ENCODE results near the gene RIMS3.

RIMS3 gene

GRCh38 chr1:40691538-40692428, 26.3 kb upstream of the RIMS3 start, which contains the start of gene NFYC:
TSS of gene NFYC (plus strand) at chr1:40691704. CDS start at chr1:40738844, 47,140 bp downstream.
- peak; percentile 66 to 97 (median 91) for DNase-seq

GRCh38 chr1:40690771-40691537, 25.5 kb upstream of the RIMS3 start:
- no peak for DNase-seq

DNA sequence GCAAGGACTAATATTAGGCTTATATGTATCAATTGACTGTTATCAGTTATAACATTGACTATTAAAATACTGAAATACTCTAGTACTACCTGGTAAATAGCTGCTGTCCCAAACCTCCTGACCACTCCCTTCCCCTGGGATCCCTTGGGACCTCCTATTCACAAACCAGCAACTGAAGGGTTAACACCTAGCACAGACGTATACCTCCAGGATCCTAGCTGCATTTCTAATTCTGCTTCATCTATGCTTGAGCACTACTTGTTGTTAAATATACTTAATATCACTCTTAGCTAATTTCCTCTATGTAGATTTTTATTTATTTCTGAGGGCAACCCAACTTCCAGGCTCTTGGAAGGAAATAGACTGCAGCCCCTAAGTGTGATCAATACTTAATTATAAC, 24.3 kb upstream of the RIMS3 start:
- DNase-seq, result no peak

DNA sequence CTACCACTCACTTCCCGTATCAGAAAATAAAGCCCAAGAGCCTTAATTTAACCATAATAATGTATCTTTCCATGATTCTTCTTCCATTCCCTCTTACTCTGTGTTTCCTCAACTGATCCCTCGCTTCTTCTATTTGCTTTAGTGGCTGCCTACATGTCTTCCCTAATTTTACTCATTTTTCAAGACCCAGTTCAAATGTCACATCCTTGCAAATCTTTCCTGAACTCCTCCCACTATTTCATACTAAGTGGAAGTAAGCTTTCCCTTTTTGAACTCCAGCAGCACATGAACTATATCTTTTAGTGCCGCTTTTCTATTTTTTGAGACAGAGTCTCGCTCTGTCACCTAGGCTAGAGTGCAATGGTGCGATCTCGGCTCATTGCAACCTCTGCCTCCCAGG, 22.2 kb upstream of the RIMS3 start:
- DNase-seq, result no peak

DNA sequence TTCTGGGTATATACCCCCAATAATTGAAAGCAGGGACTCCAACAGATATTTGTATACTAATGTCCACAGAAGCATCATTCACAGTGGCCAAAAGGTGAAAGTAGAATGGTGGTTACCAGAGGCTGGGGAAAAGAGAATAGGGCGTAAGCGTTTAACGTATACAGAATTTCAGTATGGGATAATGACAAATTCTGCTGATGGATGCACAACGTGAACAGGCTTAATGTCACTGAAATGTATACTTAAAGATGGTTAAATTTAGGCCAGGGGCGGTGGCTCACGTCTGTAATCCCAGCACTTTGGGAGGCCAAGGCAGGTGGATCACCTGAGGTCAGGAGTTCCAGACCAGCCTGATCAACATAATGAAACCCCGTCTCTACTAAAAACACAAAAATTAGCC, 21.6 kb upstream of the RIMS3 start:
- no peak for DNase-seq

DNA sequence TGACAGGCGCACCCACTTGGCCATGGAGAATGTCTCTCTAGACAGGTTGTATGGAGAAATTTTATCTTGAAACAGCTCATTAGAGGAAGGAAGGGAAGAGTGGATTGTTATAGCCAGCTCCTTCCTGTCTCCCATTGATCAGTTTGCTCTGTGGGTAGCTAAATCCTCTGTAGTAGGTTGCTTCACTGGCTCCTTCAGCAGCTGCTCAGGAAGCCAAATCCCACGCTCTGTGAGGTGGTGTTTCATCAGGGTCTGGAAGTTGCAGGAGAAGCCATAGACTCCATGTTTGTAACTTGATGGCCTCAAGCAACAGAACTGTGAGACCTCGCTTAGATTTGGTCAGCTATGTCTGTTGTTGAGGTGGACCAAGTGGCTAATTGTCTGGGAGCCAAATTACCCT, 19.2 kb upstream of the RIMS3 start:
- DNase-seq, result no peak

DNA sequence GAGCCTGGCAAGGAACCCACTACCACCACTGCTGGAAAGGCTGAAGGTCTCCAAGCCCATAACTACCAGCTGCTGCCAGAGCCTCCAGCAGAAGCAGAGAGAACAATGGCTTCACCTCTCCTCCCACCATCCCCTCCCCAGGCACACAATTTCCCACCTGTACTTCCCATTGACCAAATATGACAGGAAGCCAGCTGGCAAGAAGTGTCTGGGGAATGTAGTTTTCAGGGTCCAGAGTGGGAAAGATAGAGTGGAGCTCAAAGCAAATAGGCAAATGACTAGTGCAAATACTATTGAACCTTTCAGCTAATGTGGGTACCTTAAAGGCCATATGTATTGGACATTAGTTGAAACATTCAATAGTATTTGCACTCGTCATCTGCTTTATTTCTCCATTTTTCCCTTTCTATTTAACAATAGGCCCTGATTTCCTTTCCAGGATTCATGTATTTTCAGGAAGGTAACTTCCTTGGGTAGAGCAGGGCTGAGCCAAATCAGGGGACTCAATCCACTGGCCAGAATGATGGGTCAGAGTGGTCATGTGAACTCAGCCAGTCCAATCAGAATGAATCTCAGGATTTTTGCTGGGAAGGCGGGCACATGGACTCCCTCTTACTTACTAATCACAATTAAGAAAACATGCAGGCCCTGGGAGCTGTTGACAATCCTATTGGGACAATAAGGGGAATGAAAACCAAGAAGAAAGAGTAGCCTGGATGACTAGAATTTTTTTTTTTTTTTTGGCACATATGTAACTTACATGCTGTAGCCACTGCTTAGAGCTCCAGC, 13.9 kb upstream of the RIMS3 start:
- DNase-seq, result no peak

GRCh38 chr1:40676501-40676900, 11.0 kb upstream of the RIMS3 start:
- no peak for DNase-seq

DNA sequence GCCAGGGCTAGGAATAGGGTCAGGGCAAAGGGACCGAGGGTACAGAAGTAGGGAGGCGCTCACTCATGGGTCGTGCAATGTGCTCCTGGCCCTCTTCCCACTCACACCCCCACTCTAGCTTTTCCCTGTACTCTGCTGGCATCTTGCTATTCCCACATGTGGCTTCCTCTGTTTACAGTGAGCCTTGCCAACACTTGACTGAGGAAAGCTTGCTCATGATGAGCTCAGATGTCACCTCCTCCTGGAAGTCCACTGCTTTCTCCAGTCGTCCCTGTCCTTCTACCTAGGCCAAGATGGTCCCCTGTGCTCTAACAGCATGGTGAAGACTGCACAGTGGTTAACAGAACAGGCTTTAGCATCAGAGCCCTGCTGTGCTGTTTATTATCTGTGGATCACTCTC, 8.0 kb upstream of the RIMS3 start:
- no peak for DNase-seq

- DNase-seq, result peak in 48 of 56 donors; percentile 9 to 83 (median 53)
Measured at GRCh38 chr1:40668769-40669525, 3.5 kb upstream of the RIMS3 start.

DNA sequence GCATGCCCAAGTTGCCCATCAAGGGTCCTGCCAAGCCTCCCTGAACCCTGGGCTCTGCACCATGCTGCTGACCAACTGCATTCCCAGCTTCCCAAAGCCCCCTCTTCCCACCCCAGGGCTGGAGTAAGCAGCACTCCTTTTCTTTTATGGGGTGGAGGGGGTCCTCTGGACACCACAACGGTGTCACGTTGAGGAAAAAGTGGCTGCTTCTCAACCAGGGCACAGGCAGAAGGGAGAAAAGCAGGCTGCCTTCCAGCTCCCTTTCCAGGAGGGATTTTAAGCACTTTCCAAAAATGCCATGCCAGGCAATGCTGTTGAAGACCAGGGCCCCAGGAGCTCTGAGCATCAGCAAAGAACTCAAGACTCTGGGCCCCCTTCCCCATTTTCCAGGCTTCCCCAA, 691 bp downstream of the RIMS3 start:
- no peak for DNase-seq

- no peak for DNase-seq
Measured at GRCh38 chr1:40664167-40664537, 1.3 kb downstream of the RIMS3 start.

GRCh38 chr1:40663324-40664166, 1.9 kb downstream of the RIMS3 start:
- DNase-seq, result no peak

DNA sequence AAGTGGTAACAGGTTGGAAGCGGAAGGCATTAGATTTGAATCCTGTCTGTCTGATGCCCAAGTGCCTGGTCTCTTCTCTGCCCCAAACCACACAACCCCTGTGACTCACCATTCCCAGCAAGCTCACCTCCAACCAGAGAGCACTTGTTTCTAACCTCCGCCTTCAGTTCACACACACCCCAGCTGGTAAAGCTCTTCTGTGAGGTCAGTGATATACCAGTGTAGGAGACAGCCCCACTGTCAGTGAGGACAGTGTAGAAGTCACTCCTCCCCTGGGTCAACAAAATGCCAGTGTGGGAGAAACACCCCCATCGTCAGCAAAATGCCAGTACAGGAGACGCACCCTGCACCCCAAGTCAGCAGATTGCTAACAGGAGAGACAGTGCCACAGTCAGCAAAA, 2.6 kb downstream of the RIMS3 start:
- DNase-seq, result peak in 1 of 56 donors; percentile 11

- DNase-seq, result no peak
Measured at GRCh38 chr1:40662151-40662550, 3.3 kb downstream of the RIMS3 start.

DNA sequence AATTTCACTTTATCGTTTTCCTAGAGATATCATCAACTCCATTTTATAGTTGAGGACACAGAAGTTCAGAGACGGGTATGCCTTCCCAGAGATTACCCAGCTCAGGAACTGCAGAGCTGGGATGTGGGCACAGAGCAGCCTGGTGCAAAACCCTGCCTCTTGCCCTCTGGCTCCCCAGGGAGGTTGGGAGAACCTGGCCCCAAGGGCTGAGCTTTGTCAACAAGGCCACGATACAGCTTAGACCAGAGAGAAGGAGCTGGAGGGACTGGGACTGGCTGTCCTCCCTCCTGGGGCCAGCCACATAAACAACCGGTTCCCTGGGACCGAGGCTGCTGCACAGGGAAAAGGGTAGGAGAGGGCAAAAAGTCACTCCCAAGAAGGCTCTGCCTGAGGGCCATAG, 3.8 kb downstream of the RIMS3 start:
- DNase-seq, result no peak

- peak in 2 of 56 donors; percentile 9 to 15 for DNase-seq
Measured at GRCh38 chr1:40659649-40659947, 5.9 kb downstream of the RIMS3 start.

DNA sequence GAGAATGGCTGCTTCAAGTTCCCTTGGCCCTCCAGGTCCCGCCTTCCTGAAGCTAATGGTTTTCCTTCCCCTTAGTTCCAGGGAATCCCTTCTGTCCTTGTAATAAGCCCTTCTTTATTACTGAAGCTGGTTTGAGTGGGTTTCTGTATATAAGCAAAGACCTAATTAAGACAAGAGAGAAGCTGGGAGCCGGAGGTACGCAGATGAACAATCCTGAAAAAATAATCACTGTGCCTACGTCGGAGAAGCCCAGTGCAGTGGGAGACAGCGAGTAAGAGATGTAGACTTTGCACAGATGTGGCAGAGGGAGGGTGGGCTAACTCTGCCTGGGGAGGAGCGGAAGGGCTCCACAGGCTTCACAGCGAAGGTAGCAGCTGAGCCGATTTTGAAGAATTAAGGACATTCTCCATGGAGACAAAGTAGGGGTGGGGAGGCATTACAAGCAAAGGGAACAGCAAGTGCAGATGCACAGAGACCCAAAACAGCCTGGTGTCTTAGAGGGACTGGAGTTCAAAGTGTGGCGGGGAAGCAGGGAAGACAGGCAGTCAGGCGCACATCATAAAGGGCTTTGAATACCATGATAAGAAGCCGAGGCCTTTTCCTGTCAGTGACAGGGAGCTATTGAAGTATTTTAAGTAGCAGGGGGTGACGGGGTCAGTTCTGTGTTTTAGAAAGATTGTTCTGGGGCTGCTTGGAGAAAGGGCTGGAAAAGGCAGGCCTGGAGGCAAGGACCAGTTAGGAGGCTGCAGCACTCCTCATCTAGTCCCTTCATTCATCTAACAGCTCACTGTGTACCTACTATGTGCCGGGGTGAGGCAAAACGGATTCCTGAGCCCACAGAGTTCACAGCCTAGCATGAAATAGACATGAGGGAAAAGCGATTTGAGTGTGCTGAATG, 6.5 kb downstream of the RIMS3 start:
- DNase-seq, result no peak

DNA sequence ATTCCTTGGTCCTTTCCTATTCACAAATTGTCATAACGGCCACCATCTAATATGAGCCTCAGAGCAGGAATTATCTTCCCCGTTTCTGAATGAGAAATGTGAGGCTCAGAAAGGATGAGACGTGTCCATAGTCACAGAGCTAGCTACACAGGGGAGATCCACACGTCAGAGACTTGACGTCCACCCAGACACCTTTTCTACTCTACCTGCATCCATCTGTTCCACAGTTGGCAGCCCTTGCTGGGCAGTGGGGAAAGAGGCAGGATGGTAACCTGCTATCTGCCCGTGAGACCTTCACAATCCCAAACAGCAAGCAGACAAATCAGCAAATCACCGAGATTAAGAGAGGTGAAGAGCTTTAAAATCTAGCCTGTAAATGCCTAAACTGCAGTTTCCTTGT, 8.4 kb downstream of the RIMS3 start:
- DNase-seq, result no peak

Measured in amygdala (tissue), 56 donors.